ENCODE results near the gene FRY.

- TF ChIP-seq CTCF (conservative IDR thresholded peaks at IDR 0.05) (no peak), EZH2 (IDR thresholded peaks at IDR 0.05; ENCODE audit: low read depth) (no peak)
These were observed 316.1 kb downstream of the FRY start for GRCh38 chr13:32347651-32348050.

Measured in PC-9 (cell line).